Heart right ventricle (tissue), 16 donors: ENCODE data around the gene CCDC97. TPM values are rescaled to one million over a fixed set of nuclear protein-coding genes. Genes with fewer than 3 reads are reported as not detected.
A peak's percentile ranks its signal among the peaks of the same experiment; 100 is the strongest.

Experiments used
- ATAC-seq, 8 donors: fragments of 200-7000 bp; cut with Tn5 transposase; one replicate each; pipeline ENCODE4 v1.9.1; 2020; ENCODE audit warnings: mild to moderate bottlenecking in 8 of 8, moderate library complexity in 8 of 8, moderate number of reproducible peaks in 1 of 8
- DNase-seq, 2 donors: peaks; one replicate each; pipeline ENCODE4 v3.0.0-alpha.2; 2020
- H3K27ac ChIP-seq, 10 donors: fragments of 200-600 bp; sonication (generic) in 2 of 10; one replicate each; pipeline versions ENCODE4 v1.5.0 to v1.8.0; 2020 to 2022; ENCODE audit warnings: mild to moderate bottlenecking in 3 of 10
- H3K27me3 ChIP-seq, 7 donors: fragments of 200-600 bp; one replicate each; pipeline ENCODE4 v1.8.0; 2021 to 2022; ENCODE audit warnings: mild to moderate bottlenecking in 2 of 7
- H3K36me3 ChIP-seq, 9 donors: fragments of 200-600 bp; sonication (generic) in 1 of 9; one replicate each; pipeline versions ENCODE4 v1.5.0 to v1.8.0; 2020 to 2022; ENCODE audit warnings: mild to moderate bottlenecking in 2 of 9
- H3K4me1 ChIP-seq, 9 donors: fragments of 200-600 bp; sonication (generic) in 1 of 9; one replicate each; pipeline versions ENCODE4 v1.5.0 to v1.8.0; 2020 to 2022; ENCODE audit warnings: mild to moderate bottlenecking in 4 of 9
- H3K4me3 ChIP-seq, 10 donors: fragments of 200-600 bp; sonication (generic) in 2 of 10; one replicate each; pipeline versions ENCODE4 v1.5.0 to v1.8.0; 2020 to 2022; ENCODE audit warnings: mild to moderate bottlenecking in 7 of 10, moderate library complexity in 2 of 10
- H3K9me3 ChIP-seq, 11 donors: fragments of 200-600 bp in 10 of 11; sonication (generic) in 2 of 11; one replicate each; pipeline versions ENCODE4 v1.5.0 to v1.8.0; 2013 to 2022; ENCODE audit warnings: mild to moderate bottlenecking in 2 of 11, control low read depth in 1 of 11, moderate library complexity in 1 of 11
- CTCF ChIP-seq, 9 donors: fragments of 200-600 bp; sonication (generic) in 2 of 9; IDR thresholded peaks; one replicate each; pipeline versions ENCODE4 v1.5.0 to v1.8.0; 2021 to 2022; ENCODE audit warnings: antibody characterized with exemption in 9 of 9, mild to moderate bottlenecking in 5 of 9, moderate library complexity in 1 of 9
- WGBS, 2 donors: extraction: QIAGEN DNeasy Blood & Tissue Kit; methylation state at CpG; one replicate each; pipeline ENCODE4 v1.1.7; 2013; ENCODE audit warnings: inconsistent platforms in 1 of 2; 5-methylcytosine and 5-hydroxymethylcytosine counted together
- intact Hi-C, 10 donors: fragments of 100-400 bp; cut with DNase I; formaldehyde crosslinking; loops; one replicate each; pipeline versions ENCODE4 v1.11.1 to v1.14.2; 2022
- polyA plus RNA-seq, 2 donors: library from polyadenylated mRNA; stranded (reverse); fragments of 200-250 nt; gene quantifications; one replicate each; pipeline ENCODE4 v1.2.3, GENCODE V29; 2013
- total RNA-seq, 10 donors: library from RNA; stranded (reverse); fragmentation: NEBNext Ultra II Directional in 3 of 10; extraction: Animal tissue kit (Norgen Biotek cat#: 25700) in 3 of 10; gene quantifications; one replicate each; pipeline versions ENCODE4 v1.2.1 to v1.2.4, GENCODE V29; 2021 to 2023
- donor health status: Arrhythmogenic right ventricular cardiomyopathy.
- donor health status: ischemic (EF 13 %, LVEDD 7.1; RV severe dilation, severe dysfunction).
- donor health status: healthy with polysubstance abuse.
- donor health status: DM: no; HTN: yes; CAD: no.
- donor health status: DM: no; HTN: no; CAD: no.
- donor health status: ischemic (EF 25% LVEDD 6.9; RV normal size, moderate dysfunction).
- donor health status: ischemic (EF 25% LVEDD 5.7; RV mildly dilated, moderate dysfunction).
- donor health status: healthy.
- donor health status: DM: yes; HTN: yes; CAD: no.
- donor health status: Ischemic cardiomyopathy.
- donor health status: ischemic (EF 35%, LVEDD 5.7; RV mildly dilated, moderate dysfunction).
- donor health status: nonischemic (EF 11% LVEDD 7.7; RV severe dilation, severe dysfunction).
- donor health status: DM: yes; HTN: yes; CAD: no.
- donor health status: PGD.
- donor health status: ischemic (EF 29% LVEDD 5.4; RV normal size, mild dysfunction).
- donor health status: nonischemic (EF 23%, LVEDD 6.1; RV moderate dilation, normal function).

The CCDC97 gene
- total and polyA plus RNA-seq, 12 donors, result 11.3 to 19.2 (median 16.1) TPM

- Histone ChIP-seq H3K36me3 (peaks cover 3 to 99% (median 52%) of the 10 kb centered on the region in 9 donors), H3K4me3 (no peak overlapping the region), H3K27me3 (no peaks in the 10 kb centered on the region), H3K27ac (peak overlapping the region; percentile 80 to 93 (median 89)), H3K4me1 (peaks cover 16 to 79% (median 58%) of the 10 kb centered on the region in 9 donors), H3K9me3 (no peaks in the 10 kb centered on the region)
- WGBS, 2 donors, result 27 to 32% methylated on average over 10 of the region's 10 CpGs
- TF ChIP-seq CTCF (IDR thresholded peaks at IDR 0.05), result no peak
- intact Hi-C loops, result loop anchor here in 2 of 10 donors (1.0 to 2.0 kb wide), 2 partner anchors 34 to 36 kb away; partner anchors contain the start of gene HNRNPUL1 (in 1 of the 2)
- DNase-seq (no peak), ATAC-seq (peak in 7 of 8 donors; percentile 7 to 64 (median 17))
Measured at GRCh38 chr19:41299046-41299754, 10.8 kb upstream of the CCDC97 start.

GRCh38 chr19:41299755-41300089, 10.2 kb upstream of the CCDC97 start:
- Histone ChIP-seq H3K9me3 (no peaks in the 10 kb centered on the region), H3K4me1 (peaks cover 17 to 84% (median 63%) of the 10 kb centered on the region in 9 donors), H3K27me3 (no peaks in the 10 kb centered on the region), H3K4me3 (no peak overlapping the region), H3K36me3 (peaks cover 3 to 99% (median 52%) of the 10 kb centered on the region in 9 donors), H3K27ac (peak overlapping the region; percentile 80 to 93 (median 89))
- intact Hi-C loops, result loop anchor here in 3 of 10 donors (1.0 to 5.0 kb wide), 3 partner anchors 32 to 36 kb away; partner anchors contain the start of gene HNRNPUL1 (in 1 of the 3)
- DNase-seq, result peak; percentile 64 to 84
- no peak for TF ChIP-seq CTCF (IDR thresholded peaks at IDR 0.05)
- WGBS, 2 donors, result 20 to 30% methylated on average over 4 of the region's 4 CpGs
- peak; percentile 35 to 75 (median 64) for ATAC-seq

- intact Hi-C loops, result loop anchor here in 1 of 10 donors (5.0 kb wide), 1 partner anchor 33 kb away; no protein-coding TSS in a partner anchor
- Histone ChIP-seq H3K4me3 (no peak overlapping the region), H3K9me3 (no peaks in the 10 kb centered on the region), H3K27me3 (no peaks in the 10 kb centered on the region), H3K36me3 (peaks cover 3 to 99% (median 52%) of the 10 kb centered on the region in 9 donors), H3K27ac (peak overlapping the region in 9 of 10 donors; percentile 80 to 93 (median 89)), H3K4me1 (peaks cover 20 to 89% (median 69%) of the 10 kb centered on the region in 9 donors)
- whole genome bisulfite sequencing, 2 donors, result 64 to 73% methylated on average over 6 of the region's 6 CpGs
- ATAC-seq (no peak), DNase-seq (no peak)
- TF ChIP-seq CTCF (IDR thresholded peaks at IDR 0.05), result no peak
Measured at GRCh38 chr19:41300555-41300954, 9.4 kb upstream of the CCDC97 start.

- H3K36me3 ChIP-seq, result peaks cover 3 to 99% (median 50%) of the 10 kb centered on the region in 9 donors
- peak overlapping the region in 1 of 10 donors; percentile 15 for H3K4me3 ChIP-seq
- H3K4me1 ChIP-seq, result peaks cover 18 to 88% (median 56%) of the 10 kb centered on the region in 9 donors
Measured at GRCh38 chr19:41302624-41303351, 7.2 kb upstream of the CCDC97 start.

More at GRCh38 chr19:41302624-41303351, 7.2 kb upstream of the CCDC97 start:
- Histone ChIP-seq H3K9me3 (no peaks in the 10 kb centered on the region), H3K27ac (peak overlapping the region in 5 of 10 donors; percentile 17 to 99 (median 52)), H3K27me3 (no peaks in the 10 kb centered on the region)
- TF ChIP-seq CTCF (IDR thresholded peaks at IDR 0.05), result no peak
- no peak for DNase-seq
- WGBS, 2 donors, result 68 to 78% methylated on average over 21 of the region's 21 CpGs
- intact Hi-C loops, result loop anchor here in 1 of 10 donors (5.0 kb wide), 1 partner anchor 35 kb away; no protein-coding TSS in a partner anchor
- ATAC-seq, result no peak
